Esophagus mucosa (tissue), 1 donor: ENCODE measurements around the gene ASXL3. TPM values are rescaled to one million over a fixed set of nuclear protein-coding genes. Genes with fewer than 3 reads are reported as not detected.

Experiments used
- ATAC-seq: fragments of 200-7000 bp; cut with Tn5 transposase; one replicate; pipeline ENCODE4 v1.9.1; 2020
- total RNA-seq: library from RNA; stranded (reverse); gene quantifications from one replicate; pipeline ENCODE4 v1.2.4, GENCODE V29; 2023
- donor health status: DM: yes; HTN: yes; CAD: no.

The ASXL3 gene
- total RNA-seq, result 0.32 TPM

GRCh38 chr18:33577685-33578517 is at the start of gene ASXL3:
Gene ASXL3 (plus strand): TSS chr18:33578219. CDS start chr18:33578632, 413 bp downstream.
- no peak for ATAC-seq

DNA sequence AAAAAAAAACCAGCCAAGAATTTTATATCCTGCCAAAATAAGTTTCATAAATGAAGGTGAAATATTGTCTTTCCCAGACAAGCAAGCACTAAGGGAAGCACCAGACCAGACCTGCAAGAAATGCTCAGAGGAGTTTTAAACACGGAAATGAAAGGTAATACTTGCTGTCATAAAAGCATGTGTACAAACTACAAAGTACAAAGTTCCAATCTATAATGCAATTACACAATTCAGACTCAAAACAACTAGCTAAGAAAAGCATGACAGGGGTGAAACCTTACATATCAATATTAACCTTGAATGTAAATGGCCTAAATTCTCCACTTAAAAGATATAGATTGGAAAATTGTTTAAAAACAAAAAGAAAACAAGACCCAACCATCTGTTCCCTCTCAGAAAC is 45.0 kb upstream of the ASXL3 start:
- ATAC-seq, result no peak

- ATAC-seq, result no peak
Observed at GRCh38 chr18:33536904-33537303, 41.1 kb upstream of the ASXL3 start.

- no peak for ATAC-seq
Observed at GRCh38 chr18:33538418-33539042, 39.5 kb upstream of the ASXL3 start.

DNA sequence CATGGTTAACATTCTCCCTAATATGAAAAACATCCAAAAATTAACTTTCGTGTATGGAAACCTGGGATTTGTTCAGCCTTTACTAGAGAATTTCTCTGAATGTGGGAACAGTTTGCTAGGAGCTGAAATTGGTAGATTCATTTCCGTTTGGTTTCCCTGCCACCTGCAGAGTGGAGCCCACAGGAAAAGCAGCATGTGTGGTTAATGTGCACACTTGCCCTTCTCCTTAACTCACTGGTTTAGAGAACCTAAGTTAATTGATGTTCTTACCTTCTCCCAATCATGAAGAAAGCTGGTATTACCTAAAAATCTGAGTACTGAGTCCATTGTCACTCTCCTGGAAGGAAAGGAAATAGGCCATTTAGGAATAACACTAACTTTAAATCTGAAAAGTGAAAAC is 37.6 kb upstream of the ASXL3 start:
- no peak for ATAC-seq

DNA sequence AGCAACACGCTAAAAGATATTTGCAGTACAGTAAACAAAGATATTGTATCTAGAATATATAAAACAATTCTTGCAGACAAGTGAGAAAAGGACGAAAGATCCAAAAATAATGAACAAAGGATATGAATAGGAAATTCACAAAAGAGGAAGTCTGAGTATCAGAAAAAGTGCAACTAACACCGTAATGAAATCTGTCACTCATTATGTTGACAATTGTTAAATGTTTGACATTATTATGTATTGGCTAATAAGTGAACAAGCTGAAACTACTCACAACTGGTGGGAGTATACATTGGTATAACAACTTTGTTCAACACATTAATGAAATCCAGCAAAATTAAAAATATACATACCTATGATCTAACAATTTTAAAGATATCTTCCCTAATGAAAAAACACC is 36.7 kb upstream of the ASXL3 start:
- no peak for ATAC-seq

DNA sequence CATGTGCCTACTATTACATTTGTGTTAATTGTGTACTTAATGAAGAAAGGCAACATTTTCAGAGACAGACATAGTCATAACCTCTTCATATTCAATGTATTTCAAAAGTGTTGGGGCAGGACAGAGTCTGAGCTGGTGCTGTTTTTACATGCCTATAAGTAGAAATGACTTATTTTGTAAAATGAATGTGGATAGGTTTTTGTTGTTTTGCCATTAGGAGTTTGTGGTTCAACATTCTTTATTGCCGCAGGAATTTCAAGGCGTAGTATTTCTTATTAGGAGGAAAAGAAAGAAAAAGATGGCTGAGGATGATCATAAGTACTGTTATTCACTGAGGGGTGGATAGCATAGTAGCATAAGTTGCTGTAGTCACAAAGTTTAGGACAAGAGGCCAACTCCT is 21.2 kb upstream of the ASXL3 start:
- no peak for ATAC-seq

DNA sequence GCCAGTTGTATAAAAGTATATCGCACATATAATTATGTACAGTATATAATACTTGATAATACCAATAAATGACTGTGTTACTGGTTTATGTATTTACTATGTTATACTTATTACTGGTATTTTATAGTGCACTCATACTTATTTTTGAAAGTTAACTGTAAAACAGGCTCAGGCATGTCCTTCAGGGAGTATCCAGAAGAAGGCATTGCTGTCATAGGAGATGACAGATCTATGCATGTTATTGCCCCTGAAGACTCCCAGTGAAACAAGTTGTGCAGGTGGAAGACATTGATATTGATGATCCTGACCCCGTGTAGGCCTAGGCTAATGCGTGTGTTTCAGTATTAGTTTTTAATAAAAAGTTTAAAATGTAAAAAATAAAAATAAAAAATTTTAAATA is 20.3 kb upstream of the ASXL3 start:
- ATAC-seq, result peak; percentile 28

GRCh38 chr18:33558529-33558928 is 19.5 kb upstream of the ASXL3 start:
- peak; percentile 56 for ATAC-seq

GRCh38 chr18:33560686-33561370 is 17.2 kb upstream of the ASXL3 start:
- no peak for ATAC-seq

- no peak for ATAC-seq
Observed at GRCh38 chr18:33562741-33563140, 15.3 kb upstream of the ASXL3 start.

DNA sequence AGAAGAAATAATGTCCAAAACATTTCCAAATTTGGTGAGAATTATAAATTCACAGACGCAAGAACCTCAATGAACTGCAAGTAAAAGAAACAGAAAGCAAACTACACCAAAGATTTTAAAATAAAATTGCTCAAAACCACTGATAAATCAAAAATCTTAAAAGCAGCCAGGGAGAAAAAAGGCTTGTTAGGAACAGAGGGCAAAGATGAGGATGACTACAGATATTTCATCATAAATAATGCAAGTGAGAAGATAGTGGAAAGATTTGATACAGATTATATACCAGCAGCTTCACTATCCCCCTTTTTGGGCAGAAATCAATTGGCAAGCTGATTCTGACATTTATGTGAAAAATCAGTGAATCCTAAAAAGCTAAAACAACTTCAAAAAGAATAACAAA is 10.3 kb upstream of the ASXL3 start:
- ATAC-seq, result no peak

DNA sequence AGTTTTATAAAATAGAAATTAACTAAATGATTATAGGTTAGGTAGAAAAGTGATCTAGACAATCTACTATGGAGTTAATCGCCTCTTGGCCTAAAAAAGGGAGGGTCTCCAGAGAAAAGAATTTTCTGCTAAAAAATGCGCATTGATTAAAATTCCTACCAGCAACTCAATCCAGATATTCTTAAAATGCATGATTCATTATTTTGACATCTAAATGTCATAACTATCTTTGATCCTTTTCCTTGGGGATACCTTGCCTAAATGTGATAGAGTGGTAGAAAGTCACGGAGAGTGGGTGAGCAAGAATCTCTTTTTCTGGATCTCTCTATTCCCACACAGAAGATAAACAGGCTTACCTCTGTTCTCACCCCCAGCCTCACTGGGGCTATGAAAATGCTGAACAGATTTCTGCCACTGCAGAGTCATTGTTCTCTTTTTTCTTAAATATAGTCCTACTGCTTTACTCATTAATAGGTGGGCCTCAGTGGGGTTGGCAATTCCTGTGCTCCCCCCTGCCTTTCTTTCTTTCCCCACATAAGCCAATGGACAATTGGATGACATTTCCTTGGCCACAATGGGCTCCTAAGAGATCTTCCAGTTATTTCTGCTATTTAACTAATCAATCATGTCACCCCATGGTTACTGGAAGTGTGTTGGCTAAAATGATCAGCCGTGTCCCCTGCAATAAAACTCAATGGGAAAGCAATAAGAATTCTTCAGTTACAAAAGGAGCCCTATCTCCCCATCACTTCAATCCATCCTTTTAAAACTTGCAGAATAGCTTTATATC is 5.8 kb upstream of the ASXL3 start:
- ATAC-seq, result no peak

DNA sequence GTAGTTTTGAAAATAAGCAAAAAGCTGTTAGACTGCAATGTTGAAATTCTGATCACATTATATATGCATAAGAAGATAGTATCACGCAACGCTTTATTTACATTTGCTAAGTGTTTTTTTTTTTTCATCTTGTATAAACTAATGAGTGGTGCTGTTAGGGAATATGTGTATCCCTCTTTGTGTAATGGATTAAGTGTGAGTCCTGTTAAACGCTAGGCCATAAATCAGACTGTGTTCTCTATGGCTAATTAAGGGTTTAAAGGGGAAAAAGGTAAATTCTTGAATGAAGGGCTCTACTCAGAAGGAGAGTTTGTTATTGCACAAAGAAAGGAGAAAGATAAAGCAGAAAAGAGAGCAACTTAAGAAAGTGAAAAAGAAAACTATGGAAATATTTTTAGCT is 4.8 kb upstream of the ASXL3 start:
- ATAC-seq, result no peak

- ATAC-seq, result no peak
Observed at GRCh38 chr18:33575451-33575850, 2.6 kb upstream of the ASXL3 start.

DNA sequence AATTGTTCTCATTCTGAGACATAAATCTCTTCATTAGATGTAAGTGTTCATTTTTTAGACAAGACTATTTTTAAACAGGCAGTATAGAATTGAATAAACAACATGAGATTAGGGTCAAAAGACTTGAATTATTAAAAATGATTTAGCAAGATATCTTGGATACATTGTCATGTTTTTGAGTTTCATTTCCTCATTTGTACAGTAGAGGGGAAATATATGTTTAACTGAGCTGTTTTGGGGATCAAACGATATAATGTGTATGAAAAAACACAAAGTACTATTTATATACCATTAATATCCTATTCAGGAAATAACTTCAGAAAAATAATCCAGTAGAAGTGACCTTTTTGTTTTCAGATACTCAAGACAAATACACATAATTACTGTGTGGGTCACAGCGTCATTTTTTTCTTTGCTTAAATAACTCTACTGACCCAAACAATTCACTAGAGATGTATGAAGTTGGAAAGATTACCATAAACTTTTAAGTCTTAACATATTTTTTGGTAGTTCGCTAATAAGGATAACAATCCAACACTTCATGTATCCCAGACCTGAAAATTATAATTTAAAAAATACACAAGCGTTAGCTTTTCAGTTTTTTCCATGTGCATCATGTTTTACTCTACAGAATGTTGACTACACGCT is 896 bp upstream of the ASXL3 start:
- ATAC-seq, result no peak

GRCh38 chr18:33578518-33579348 is 714 bp downstream of the ASXL3 start:
- peak; percentile 29 for ATAC-seq

DNA sequence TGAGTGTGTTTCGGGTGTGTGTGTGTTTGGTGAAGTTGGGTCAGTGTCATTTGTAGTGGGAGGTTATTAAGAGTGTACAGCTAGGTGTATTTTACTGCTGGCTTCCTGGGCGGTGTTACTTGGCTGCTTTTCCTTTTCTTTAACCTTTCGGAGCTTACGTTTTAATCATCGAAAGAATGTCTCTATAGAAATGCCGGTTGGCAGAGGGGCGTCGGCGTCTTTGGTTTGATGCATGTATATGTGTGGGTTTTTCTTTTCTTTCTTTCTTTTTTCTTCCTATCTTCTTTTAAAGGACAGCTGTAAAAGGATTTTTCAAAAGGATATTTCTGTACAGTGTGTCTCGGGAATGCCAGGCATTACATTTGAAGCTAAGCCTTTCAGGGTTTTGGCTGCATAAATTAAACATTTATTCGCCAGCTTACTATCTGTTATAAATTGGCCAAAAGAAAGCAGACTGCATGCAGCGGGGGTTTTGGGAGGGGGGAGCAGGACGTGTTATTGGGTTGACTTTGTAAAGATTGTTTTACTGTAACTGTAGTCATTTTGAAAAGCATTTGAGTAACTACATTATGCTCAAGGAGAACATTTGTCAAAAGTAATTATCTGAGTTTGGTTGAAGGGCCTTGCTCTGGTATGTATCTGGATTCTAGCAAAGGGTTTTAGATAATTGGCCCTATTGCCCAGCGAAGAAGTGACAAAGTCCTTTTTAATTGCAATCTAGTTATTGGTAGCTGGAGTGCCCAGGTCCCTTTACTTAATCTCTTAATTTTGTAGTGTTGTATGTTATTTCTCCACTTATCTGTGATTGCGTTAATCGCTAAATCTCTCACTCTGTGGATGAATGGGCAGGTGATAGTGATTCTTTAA is 1.6 kb downstream of the ASXL3 start:
- no peak for ATAC-seq

DNA sequence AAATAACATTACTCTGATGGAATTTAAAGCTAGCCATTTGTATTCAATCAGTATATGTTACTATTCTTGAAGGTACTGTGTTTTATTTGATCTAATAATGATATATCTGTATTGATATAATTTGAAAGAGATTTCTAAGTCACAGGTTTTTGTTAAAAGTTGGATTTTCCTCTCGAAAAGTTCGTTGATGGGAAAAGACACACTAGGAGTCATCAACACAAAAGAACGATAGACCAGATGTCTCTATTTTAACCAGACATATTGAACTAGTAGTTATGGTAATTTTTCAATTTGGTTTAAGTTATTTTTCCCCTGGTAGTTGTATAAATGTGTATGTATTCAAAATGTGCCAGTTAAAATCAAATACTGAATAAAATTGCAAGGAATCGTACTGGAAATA is 2.5 kb downstream of the ASXL3 start:
- ATAC-seq, result no peak

- no peak for ATAC-seq
Observed at GRCh38 chr18:33581856-33582255, 3.8 kb downstream of the ASXL3 start.
